ENCODE measurements around the gene GSTM3.

DNA sequence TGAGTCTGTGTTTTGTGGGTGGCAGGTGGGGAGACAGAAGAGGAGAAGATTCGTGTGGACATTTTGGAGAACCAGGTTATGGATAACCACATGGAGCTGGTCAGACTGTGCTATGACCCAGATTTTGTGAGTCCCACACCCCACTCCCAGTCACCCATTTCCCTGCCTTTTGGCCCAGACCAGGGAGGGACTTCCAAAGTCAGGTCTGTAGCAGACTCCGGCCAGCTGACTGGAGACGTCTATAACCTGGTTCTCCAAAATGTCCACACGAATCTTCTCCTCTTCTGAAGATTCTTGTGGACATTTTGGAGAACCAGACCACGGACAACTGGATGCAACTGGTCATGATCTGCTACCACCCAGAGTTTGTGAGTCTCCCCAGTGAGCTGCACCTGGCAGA, 27.2 kb downstream of the GSTM3 start:
- TF ChIP-seq, protein P1, sequence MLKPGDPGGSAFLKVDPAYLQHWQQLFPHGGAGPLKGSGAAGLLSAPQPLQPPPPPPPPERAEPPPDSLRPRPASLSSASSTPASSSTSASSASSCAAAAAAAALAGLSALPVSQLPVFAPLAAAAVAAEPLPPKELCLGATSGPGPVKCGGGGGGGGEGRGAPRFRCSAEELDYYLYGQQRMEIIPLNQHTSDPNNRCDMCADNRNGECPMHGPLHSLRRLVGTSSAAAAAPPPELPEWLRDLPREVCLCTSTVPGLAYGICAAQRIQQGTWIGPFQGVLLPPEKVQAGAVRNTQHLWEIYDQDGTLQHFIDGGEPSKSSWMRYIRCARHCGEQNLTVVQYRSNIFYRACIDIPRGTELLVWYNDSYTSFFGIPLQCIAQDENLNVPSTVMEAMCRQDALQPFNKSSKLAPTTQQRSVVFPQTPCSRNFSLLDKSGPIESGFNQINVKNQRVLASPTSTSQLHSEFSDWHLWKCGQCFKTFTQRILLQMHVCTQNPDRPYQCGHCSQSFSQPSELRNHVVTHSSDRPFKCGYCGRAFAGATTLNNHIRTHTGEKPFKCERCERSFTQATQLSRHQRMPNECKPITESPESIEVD (tag by site-specific recombination; IDR thresholded peaks at IDR 0.05) = no peak
- TF ChIP-seq, protein P2, sequence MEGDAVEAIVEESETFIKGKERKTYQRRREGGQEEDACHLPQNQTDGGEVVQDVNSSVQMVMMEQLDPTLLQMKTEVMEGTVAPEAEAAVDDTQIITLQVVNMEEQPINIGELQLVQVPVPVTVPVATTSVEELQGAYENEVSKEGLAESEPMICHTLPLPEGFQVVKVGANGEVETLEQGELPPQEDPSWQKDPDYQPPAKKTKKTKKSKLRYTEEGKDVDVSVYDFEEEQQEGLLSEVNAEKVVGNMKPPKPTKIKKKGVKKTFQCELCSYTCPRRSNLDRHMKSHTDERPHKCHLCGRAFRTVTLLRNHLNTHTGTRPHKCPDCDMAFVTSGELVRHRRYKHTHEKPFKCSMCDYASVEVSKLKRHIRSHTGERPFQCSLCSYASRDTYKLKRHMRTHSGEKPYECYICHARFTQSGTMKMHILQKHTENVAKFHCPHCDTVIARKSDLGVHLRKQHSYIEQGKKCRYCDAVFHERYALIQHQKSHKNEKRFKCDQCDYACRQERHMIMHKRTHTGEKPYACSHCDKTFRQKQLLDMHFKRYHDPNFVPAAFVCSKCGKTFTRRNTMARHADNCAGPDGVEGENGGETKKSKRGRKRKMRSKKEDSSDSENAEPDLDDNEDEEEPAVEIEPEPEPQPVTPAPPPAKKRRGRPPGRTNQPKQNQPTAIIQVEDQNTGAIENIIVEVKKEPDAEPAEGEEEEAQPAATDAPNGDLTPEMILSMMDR (tag by site-specific recombination; IDR thresholded peaks at IDR 0.05) = no peak
- TF ChIP-seq ZBTB7A (tag by site-specific recombination; IDR thresholded peaks at IDR 0.05; ENCODE audit: low read depth) (no peak), ZNF433 (tag by site-specific recombination; IDR thresholded peaks at IDR 0.05; ENCODE audit: low read depth) (no peak), ZNF114 (tag by site-specific recombination; IDR thresholded peaks at IDR 0.05) (no peak), OVOL3 (tag by site-specific recombination; IDR thresholded peaks at IDR 0.05) (no peak), EGR2 (tag by site-specific recombination; IDR thresholded peaks at IDR 0.05; ENCODE audit: low read depth) (no peak), IKZF3 (tag by site-specific recombination; IDR thresholded peaks at IDR 0.05) (no peak), REPIN1 (tag by site-specific recombination; IDR thresholded peaks at IDR 0.05; ENCODE audit: low read depth) (no peak)
- TF ChIP-seq, protein P3, sequence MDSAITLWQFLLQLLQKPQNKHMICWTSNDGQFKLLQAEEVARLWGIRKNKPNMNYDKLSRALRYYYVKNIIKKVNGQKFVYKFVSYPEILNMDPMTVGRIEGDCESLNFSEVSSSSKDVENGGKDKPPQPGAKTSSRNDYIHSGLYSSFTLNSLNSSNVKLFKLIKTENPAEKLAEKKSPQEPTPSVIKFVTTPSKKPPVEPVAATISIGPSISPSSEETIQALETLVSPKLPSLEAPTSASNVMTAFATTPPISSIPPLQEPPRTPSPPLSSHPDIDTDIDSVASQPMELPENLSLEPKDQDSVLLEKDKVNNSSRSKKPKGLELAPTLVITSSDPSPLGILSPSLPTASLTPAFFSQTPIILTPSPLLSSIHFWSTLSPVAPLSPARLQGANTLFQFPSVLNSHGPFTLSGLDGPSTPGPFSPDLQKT (IDR thresholded peaks at IDR 0.05; ENCODE audit: borderline replicate concordance, low read depth, low read length) = no peak
- TF ChIP-seq, protein P4, sequence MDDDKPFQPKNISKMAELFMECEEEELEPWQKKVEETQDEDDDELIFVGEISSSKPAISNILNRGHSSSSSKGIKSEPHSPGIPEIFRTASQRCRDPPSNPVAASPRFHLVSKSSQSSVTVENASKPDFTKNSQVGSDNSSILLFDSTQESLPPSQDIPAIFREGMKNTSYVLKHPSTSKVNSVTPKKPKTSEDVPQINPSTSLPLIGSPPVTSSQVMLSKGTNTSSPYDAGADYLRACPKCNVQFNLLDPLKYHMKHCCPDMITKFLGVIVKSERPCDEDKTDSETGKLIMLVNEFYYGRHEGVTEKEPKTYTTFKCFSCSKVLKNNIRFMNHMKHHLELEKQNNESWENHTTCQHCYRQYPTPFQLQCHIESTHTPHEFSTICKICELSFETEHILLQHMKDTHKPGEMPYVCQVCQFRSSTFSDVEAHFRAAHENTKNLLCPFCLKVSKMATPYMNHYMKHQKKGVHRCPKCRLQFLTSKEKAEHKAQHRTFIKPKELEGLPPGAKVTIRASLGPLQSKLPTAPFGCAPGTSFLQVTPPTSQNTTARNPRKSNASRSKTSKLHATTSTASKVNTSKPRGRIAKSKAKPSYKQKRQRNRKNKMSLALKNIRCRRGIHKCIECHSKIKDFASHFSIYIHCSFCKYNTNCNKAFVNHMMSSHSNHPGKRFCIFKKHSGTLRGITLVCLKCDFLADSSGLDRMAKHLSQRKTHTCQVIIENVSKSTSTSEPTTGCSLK (tag by site-specific recombination; IDR thresholded peaks at IDR 0.05) = no peak
- TF ChIP-seq, protein P5, sequence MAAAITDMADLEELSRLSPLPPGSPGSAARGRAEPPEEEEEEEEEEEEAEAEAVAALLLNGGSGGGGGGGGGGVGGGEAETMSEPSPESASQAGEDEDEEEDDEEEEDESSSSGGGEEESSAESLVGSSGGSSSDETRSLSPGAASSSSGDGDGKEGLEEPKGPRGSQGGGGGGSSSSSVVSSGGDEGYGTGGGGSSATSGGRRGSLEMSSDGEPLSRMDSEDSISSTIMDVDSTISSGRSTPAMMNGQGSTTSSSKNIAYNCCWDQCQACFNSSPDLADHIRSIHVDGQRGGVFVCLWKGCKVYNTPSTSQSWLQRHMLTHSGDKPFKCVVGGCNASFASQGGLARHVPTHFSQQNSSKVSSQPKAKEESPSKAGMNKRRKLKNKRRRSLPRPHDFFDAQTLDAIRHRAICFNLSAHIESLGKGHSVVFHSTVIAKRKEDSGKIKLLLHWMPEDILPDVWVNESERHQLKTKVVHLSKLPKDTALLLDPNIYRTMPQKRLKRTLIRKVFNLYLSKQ (tag by site-specific recombination; IDR thresholded peaks at IDR 0.05; ENCODE audit: borderline replicate concordance) = no peak

Data from HEK293 (cell line).